HL-60 (cell line): ENCODE measurements around the gene DDX49.

Source experiments
- DNase-seq, 2 experiments: peaks; one replicate each; pipeline ENCODE4 v3.0.0-alpha.2; 2010 to 2020; ENCODE audit warnings: low read depth in 1 of 2, low spot score in 1 of 2
- H3K27ac ChIP-seq: fragments of 250-450 bp; sonication (Bioruptor Pico); replicated peaks from 2 replicates; pipeline ENCODE4 v1.5.1; 2020; ENCODE audit warnings: mild to moderate bottlenecking, moderate library complexity
- H3K27me3 ChIP-seq: fragments of 250-450 bp; sonication (Bioruptor Pico); 2 replicates; pipeline ENCODE4 v1.5.1; 2021; ENCODE audit warnings: mild to moderate bottlenecking, moderate library complexity; ENCODE audit not compliant: insufficient read depth, poor library complexity, severe bottlenecking
- H3K4me3 ChIP-seq: replicated peaks from 2 replicates; pipeline ENCODE4 v1.5.1; 2011; ENCODE audit warnings: mild to moderate bottlenecking, control low read depth, low read length; ENCODE audit not compliant: insufficient read depth
- CTCF ChIP-seq: IDR thresholded peaks from one replicate; pipeline ENCODE4 v1.5.1; 2011; ENCODE audit warnings: low read length, control low read depth, inconsistent platforms; ENCODE audit not compliant: insufficient read depth
- GABPA ChIP-seq: IDR thresholded peaks from 2 replicates; pipeline ENCODE4 v1.6.1; 2012; ENCODE audit warnings: low read depth
- POLR2AphosphoS5 ChIP-seq: IDR thresholded peaks from 2 replicates; pipeline ENCODE4 v1.6.1; 2012; ENCODE audit warnings: low read depth
- REST ChIP-seq: IDR thresholded peaks from 2 replicates; pipeline ENCODE4 v1.6.1; 2012; ENCODE audit warnings: low read depth; ENCODE audit not compliant: insufficient replicate concordance
- SPI1 ChIP-seq: IDR thresholded peaks from 2 replicates; pipeline ENCODE4 v1.6.1; 2012; ENCODE audit warnings: low read depth, mild to moderate bottlenecking, borderline replicate concordance

The DDX49 gene

GRCh38 chr19:18881491-18881890 lies 38.0 kb upstream of the DDX49 start:
- Histone ChIP-seq H3K27me3 (no peaks in the 10 kb centered on the region), H3K4me3 (no peak overlapping the region), H3K27ac (no peak overlapping the region)
- no peak for DNase-seq
- TF ChIP-seq POLR2AphosphoS5 (no peak), SPI1 (no peak), REST (no peak), CTCF (no peak), GABPA (no peak)

- no peak overlapping the region for H3K4me3 ChIP-seq
- TF ChIP-seq SPI1 (no peak), GABPA (no peak), POLR2AphosphoS5 (no peak), REST (no peak), CTCF (no peak)
- DNase-seq: no peak
- H3K27ac ChIP-seq: no peak overlapping the region
- H3K27me3 ChIP-seq: no peaks in the 10 kb centered on the region
Observed at GRCh38 chr19:18883526-18884304, 35.8 kb upstream of the DDX49 start.

- DNase-seq: no peak
- TF ChIP-seq POLR2AphosphoS5 (no peak), SPI1 (no peak), GABPA (no peak), CTCF (no peak), REST (no peak)
- Histone ChIP-seq H3K4me3 (no peak overlapping the region), H3K27ac (no peak overlapping the region), H3K27me3 (no peaks in the 10 kb centered on the region)
Observed at GRCh38 chr19:18886972-18887371, 32.5 kb upstream of the DDX49 start.
